Activated CD8-positive, alpha-beta memory T cell treated with anti-CD3 and anti-CD28 coated beads, Interleukin-2, amount 10 ng/mL, durations not matched to agents 7 days and 5 days (primary cell): ENCODE measurements around the gene ADAR. TPM values are rescaled to one million over a fixed set of nuclear protein-coding genes. Genes with fewer than 3 reads are reported as not detected.
"Not testable (repeated sequence)": the region's sequence is repeated elsewhere in the genome, so short reads cannot be mapped to it uniquely, and the experiment has no call there.

Experiments used
- ATAC-seq: fragments of 150-1000 bp; cut with Tn5 transposase; one replicate; pipeline ENCODE4 v1.10.0; 2021; ENCODE audit warnings: moderate library complexity
- CTCF ChIA-PET: fragments of 350-600 bp; sonication (Branson Sonifier 250); formaldehyde crosslinking; loops from one replicate; lab custom pipeline; 2021; ENCODE audit warnings: antibody characterized with exemption; lab: Charles Lee
- DNase-seq: peaks from one replicate; pipeline ENCODE4 v3.0.0-alpha.2; 2020
- H3K27ac Mint-ChIP-seq: one replicate; pipeline ENCODE4 v1.8.0; 2021; ENCODE audit warnings: mild to moderate bottlenecking, mixed read lengths
- H3K27me3 Mint-ChIP-seq: one replicate; pipeline ENCODE4 v1.8.0; 2021; ENCODE audit warnings: mixed read lengths
- H3K36me3 Mint-ChIP-seq: one replicate; pipeline ENCODE4 v1.8.0; 2021; ENCODE audit warnings: mild to moderate bottlenecking, mixed read lengths
- H3K4me1 Mint-ChIP-seq: one replicate; pipeline ENCODE4 v1.8.0; 2021; ENCODE audit warnings: mixed read lengths
- H3K4me3 Mint-ChIP-seq: one replicate; pipeline ENCODE4 v1.8.0; 2021; ENCODE audit warnings: mild to moderate bottlenecking, moderate library complexity, mixed read lengths
- H3K9me3 Mint-ChIP-seq: one replicate; pipeline ENCODE4 v1.8.0; 2022; ENCODE audit warnings: low read depth, mixed read lengths
- total RNA-seq, 2 experiments: library from RNA; stranded (reverse); gene quantifications; one replicate each; pipeline ENCODE4 v1.2.3, GENCODE V29; 2021

Gene ADAR
- total RNA-seq = 100 to 1,000 TPM; 369 to 434 TPM

GRCh38 chr1:154607609-154608396 lies at the start of gene ADAR:
Gene ADAR, minus strand, starts transcription at chr1:154608186. Its CDS starts 180 bp downstream, at chr1:154608006.
- Mint-ChIP-seq H3K9me3 (no peaks in the 10 kb centered on the region), H3K4me1 (peaks cover 73% of the 10 kb centered on the region), H3K27ac (peak within 1 kb of the TSS; percentile 98), H3K36me3 (peaks cover 44% of the 10 kb centered on the region), H3K4me3 (peak within 1 kb of the TSS; percentile 92), H3K27me3 (no peaks in the 10 kb centered on the region)
- DNase-seq (peak; percentile 97), ATAC-seq (peak; percentile 86)
- CTCF ChIA-PET = interaction anchor here (0.9 to 2.7 kb wide), 6 partner anchors 9 to 348 kb away, joined by 3 to 11 read pairs (median 4); partner anchors contain the start of gene PBXIP1

- H3K27me3 Mint-ChIP-seq = peaks cover 76% of the 10 kb centered on the region
- ATAC-seq (no peak), DNase-seq (no peak)
- H3K4me1 Mint-ChIP-seq = no peaks in the 10 kb centered on the region
- no peaks in the 10 kb centered on the region for H3K9me3 Mint-ChIP-seq
- H3K36me3 Mint-ChIP-seq = no peaks in the 10 kb centered on the region
- no peak overlapping the region for H3K27ac Mint-ChIP-seq
- no peak overlapping the region for H3K4me3 Mint-ChIP-seq
- CTCF ChIA-PET = interaction anchor here (1.2 kb wide), 1 partner anchor 12 kb away, joined by 5 read pairs; no protein-coding TSS in a partner anchor
Observed at GRCh38 chr1:154657556-154657955, 49.6 kb upstream of the ADAR start.

- CTCF ChIA-PET = no interaction called here
- no peaks in the 10 kb centered on the region for H3K9me3 Mint-ChIP-seq
- DNase-seq (no peak), ATAC-seq (no peak)
- H3K27ac Mint-ChIP-seq = no peak overlapping the region
- no peak overlapping the region for H3K4me3 Mint-ChIP-seq
- H3K4me1 Mint-ChIP-seq = no peaks in the 10 kb centered on the region
- no peaks in the 10 kb centered on the region for H3K36me3 Mint-ChIP-seq
- H3K27me3 Mint-ChIP-seq = peaks cover 58% of the 10 kb centered on the region
Observed at GRCh38 chr1:154652893-154653292, 44.9 kb upstream of the ADAR start.

DNA sequence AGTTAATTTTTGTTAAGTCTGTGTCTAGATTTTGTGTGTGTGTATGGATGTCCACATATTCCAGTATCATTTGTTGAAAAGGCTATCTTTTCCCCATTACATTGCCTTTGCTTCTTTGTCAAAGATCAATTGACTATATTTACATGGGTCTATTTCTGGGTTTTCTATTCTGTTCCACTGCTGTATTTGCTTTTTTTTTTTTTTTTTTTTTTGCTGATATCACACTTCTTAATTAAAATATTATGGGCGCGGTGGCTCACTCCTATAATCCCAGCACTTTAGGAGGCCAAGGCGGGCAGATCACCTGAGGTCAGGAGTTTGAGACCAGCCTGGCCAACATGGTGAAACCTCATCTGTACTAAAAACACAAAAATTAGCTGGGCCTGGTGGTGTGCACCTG lies 36.7 kb upstream of the ADAR start:
- H3K4me1 Mint-ChIP-seq, ATAC-seq, CTCF ChIA-PET, H3K36me3 Mint-ChIP-seq, DNase-seq, H3K9me3 Mint-ChIP-seq, H3K4me3 Mint-ChIP-seq, H3K27ac Mint-ChIP-seq: not testable (repeated sequence)
- peaks cover 20% of the 10 kb centered on the region for H3K27me3 Mint-ChIP-seq

- CTCF ChIA-PET = interaction anchor here (1.4 kb wide), 1 partner anchor 237 kb away, joined by 3 read pairs; no protein-coding TSS in a partner anchor
- peaks cover 2% of the 10 kb centered on the region for H3K36me3 Mint-ChIP-seq
- H3K4me1 Mint-ChIP-seq = no peaks in the 10 kb centered on the region
- H3K27ac Mint-ChIP-seq = no peak overlapping the region
- no peak for DNase-seq
- H3K27me3 Mint-ChIP-seq = peaks cover 41% of the 10 kb centered on the region
- peaks cover 6% of the 10 kb centered on the region for H3K9me3 Mint-ChIP-seq
- no peak overlapping the region for H3K4me3 Mint-ChIP-seq
- no peak for ATAC-seq
Observed at GRCh38 chr1:154641534-154641933, 33.5 kb upstream of the ADAR start.

DNA sequence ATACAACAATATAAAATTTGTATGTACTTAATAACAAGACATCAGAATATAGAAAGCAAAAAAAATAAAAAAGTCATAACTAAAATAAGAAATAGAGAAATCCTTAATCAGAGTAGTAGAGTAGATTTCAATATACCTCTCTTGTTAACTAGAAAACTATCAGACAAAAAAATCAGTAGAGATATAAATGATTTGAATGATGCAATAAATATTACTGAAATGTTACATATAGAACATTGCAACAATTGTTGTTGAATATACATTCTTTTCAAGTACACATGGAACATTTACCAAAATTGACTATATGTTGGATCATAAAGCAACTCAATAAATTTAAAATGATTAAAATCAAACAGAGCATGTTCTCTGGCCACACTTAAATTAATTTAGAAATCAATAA lies 31.9 kb upstream of the ADAR start:
- H3K4me3 Mint-ChIP-seq = no peak overlapping the region
- H3K9me3 Mint-ChIP-seq = peaks cover 6% of the 10 kb centered on the region
- H3K36me3 Mint-ChIP-seq = peaks cover 2% of the 10 kb centered on the region
- DNase-seq (no peak), ATAC-seq (no peak)
- no peak overlapping the region for H3K27ac Mint-ChIP-seq
- peaks cover 56% of the 10 kb centered on the region for H3K27me3 Mint-ChIP-seq
- CTCF ChIA-PET = no interaction called here
- H3K4me1 Mint-ChIP-seq = no peaks in the 10 kb centered on the region

- CTCF ChIA-PET = no interaction called here
- peaks cover 4% of the 10 kb centered on the region for H3K36me3 Mint-ChIP-seq
- H3K9me3 Mint-ChIP-seq = peaks cover 6% of the 10 kb centered on the region
- DNase-seq (no peak), ATAC-seq (no peak)
- H3K27me3 Mint-ChIP-seq = peaks cover 59% of the 10 kb centered on the region
- H3K27ac Mint-ChIP-seq = no peak overlapping the region
- no peak overlapping the region for H3K4me3 Mint-ChIP-seq
- H3K4me1 Mint-ChIP-seq = no peaks in the 10 kb centered on the region
Observed at GRCh38 chr1:154635171-154635570, 27.2 kb upstream of the ADAR start.

- H3K36me3 Mint-ChIP-seq = peaks cover 19% of the 10 kb centered on the region
- ATAC-seq = no peak
- H3K27me3 Mint-ChIP-seq = peaks cover 19% of the 10 kb centered on the region
- DNase-seq = no peak
- CTCF ChIA-PET = no interaction called here
- no peak overlapping the region for H3K27ac Mint-ChIP-seq
- peaks cover 7% of the 10 kb centered on the region for H3K9me3 Mint-ChIP-seq
- no peak overlapping the region for H3K4me3 Mint-ChIP-seq
- peaks cover 24% of the 10 kb centered on the region for H3K4me1 Mint-ChIP-seq
Observed at GRCh38 chr1:154629675-154630073, 21.7 kb upstream of the ADAR start.

DNA sequence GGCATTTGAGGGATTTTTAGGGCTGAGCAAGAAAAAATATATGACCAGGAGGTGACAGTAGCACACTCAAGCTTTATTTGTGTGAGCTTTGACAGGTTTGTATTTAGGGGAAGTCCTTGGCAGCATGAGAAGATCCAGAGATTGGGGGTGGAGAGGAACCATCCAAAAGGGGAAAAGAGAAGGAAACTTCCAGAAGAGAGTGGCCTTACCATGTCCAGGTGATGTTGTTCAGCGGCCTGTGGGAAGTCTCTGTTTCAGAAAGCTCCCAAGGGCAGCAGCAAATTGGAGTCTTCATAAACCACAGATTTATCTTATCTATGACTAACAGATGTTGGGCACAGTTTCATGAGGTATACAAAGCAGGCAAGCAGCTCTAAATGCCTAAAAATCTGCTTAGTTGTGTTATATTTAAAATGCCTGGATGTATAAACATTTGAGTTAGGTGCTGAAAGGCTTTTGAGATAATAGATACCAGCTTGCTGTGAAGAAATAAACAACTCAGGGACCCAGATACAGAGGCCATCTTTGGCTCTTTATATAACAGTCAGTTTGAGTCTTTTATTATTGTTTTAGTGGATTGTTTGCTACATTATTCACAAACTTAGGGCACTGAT lies 21.2 kb upstream of the ADAR start:
- peak overlapping the region; percentile 48 for H3K4me3 Mint-ChIP-seq
- DNase-seq (no peak), ATAC-seq (no peak)
- H3K27me3 Mint-ChIP-seq = peaks cover 19% of the 10 kb centered on the region
- CTCF ChIA-PET = interaction anchor here (1.3 kb wide), 1 partner anchor 70 kb away, joined by 3 read pairs; no protein-coding TSS in a partner anchor
- peaks cover 23% of the 10 kb centered on the region for H3K36me3 Mint-ChIP-seq
- H3K9me3 Mint-ChIP-seq = peaks cover 7% of the 10 kb centered on the region
- H3K4me1 Mint-ChIP-seq = peaks cover 29% of the 10 kb centered on the region
- H3K27ac Mint-ChIP-seq = peak overlapping the region; percentile 11

DNA sequence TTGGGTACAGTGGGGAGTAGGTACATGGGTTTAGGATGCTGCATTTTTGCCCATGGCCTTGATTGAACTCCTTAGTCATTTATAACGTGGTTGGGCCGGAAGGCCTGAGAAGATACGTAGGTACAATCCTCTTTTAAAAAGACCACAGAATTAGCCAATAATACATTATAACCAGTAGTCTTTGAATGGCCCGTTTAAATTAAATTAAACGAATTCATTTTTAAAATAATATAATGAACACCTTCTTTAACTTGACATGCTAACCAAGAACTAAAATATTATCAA lies 20.1 kb upstream of the ADAR start:
- peaks cover 31% of the 10 kb centered on the region for H3K36me3 Mint-ChIP-seq

GRCh38 chr1:154627257-154628120 lies 19.5 kb upstream of the ADAR start:
- peaks cover 32% of the 10 kb centered on the region for H3K36me3 Mint-ChIP-seq
- H3K4me3 Mint-ChIP-seq = peak overlapping the region; percentile 92
- ATAC-seq = peak; percentile 83
- H3K27me3 Mint-ChIP-seq = peaks cover 13% of the 10 kb centered on the region
- peak overlapping the region; percentile 97 for H3K27ac Mint-ChIP-seq
- H3K4me1 Mint-ChIP-seq = peaks cover 41% of the 10 kb centered on the region
- peak; percentile 95 for DNase-seq
- H3K9me3 Mint-ChIP-seq = peaks cover 7% of the 10 kb centered on the region
- CTCF ChIA-PET = interaction anchor here (0.9 to 2.0 kb wide), 8 partner anchors 9 to 251 kb away, joined by 3 to 7 read pairs (median 4); no protein-coding TSS in a partner anchor

More for the DNA sequence above, 20.1 kb upstream of the ADAR start:
- peaks cover 7% of the 10 kb centered on the region for H3K9me3 Mint-ChIP-seq
- DNase-seq = no peak
- peaks cover 35% of the 10 kb centered on the region for H3K4me1 Mint-ChIP-seq
- H3K4me3 Mint-ChIP-seq = peak overlapping the region; percentile 92
- no peak for ATAC-seq
- CTCF ChIA-PET = interaction anchor here (0.7 to 2.0 kb wide), 6 partner anchors 10 to 132 kb away, joined by 3 to 5 read pairs (median 4); no protein-coding TSS in a partner anchor
- H3K27me3 Mint-ChIP-seq = peaks cover 14% of the 10 kb centered on the region
- H3K27ac Mint-ChIP-seq = peak overlapping the region; percentile 97

GRCh38 chr1:154626456-154627256 lies 18.7 kb upstream of the ADAR start:
- H3K4me1 Mint-ChIP-seq = peaks cover 49% of the 10 kb centered on the region
- H3K36me3 Mint-ChIP-seq = peaks cover 32% of the 10 kb centered on the region
- H3K27me3 Mint-ChIP-seq = peaks cover 8% of the 10 kb centered on the region
- peak overlapping the region; percentile 97 for H3K27ac Mint-ChIP-seq
- peaks cover 7% of the 10 kb centered on the region for H3K9me3 Mint-ChIP-seq
- ATAC-seq = peak; percentile 52
- CTCF ChIA-PET = interaction anchor here (0.9 to 2.0 kb wide), 6 partner anchors 8 to 252 kb away, joined by 3 to 7 read pairs (median 5); no protein-coding TSS in a partner anchor
- H3K4me3 Mint-ChIP-seq = peak overlapping the region; percentile 92
- no peak for DNase-seq
